OCI-LY7 (cell line): ENCODE results near the gene TRDN. TPM values are rescaled to one million over a fixed set of nuclear protein-coding genes. Genes with fewer than 3 reads are reported as not detected.

Source experiments
- BruUV-seq: library from RNA; stranded (reverse); fragments of 400-500 nt; replicated peaks from 2 replicates; lab custom pipeline; 2021; lab: Mats Ljungman, UMichigan
- CTCF ChIA-PET: fragments of 300-600 bp; sonication (Branson Sonifier 250); formaldehyde crosslinking; loops from one replicate; lab custom pipeline; 2022; ENCODE audit warnings: antibody characterized with exemption; ENCODE audit not compliant: unreplicated experiment; lab: Charles Lee
- POLR2A ChIA-PET: fragments of 300-600 bp; sonication (Branson Sonifier 250); formaldehyde crosslinking; loops from one replicate; lab custom pipeline; 2022; ENCODE audit warnings: antibody characterized with exemption; lab: Charles Lee
- DNase-seq: peaks from one replicate; pipeline ENCODE4 v3.0.0-alpha.2; 2015; ENCODE audit warnings: low spot score
- H2AFZ ChIP-seq: fragments of 200-600 bp; sonication (generic), shearing (Covaris generic); 2 replicates; pipeline ENCODE4 v1.6.1; 2014; ENCODE audit warnings: mild to moderate bottlenecking, antibody characterized with exemption, low read length, moderate library complexity
- H3K27ac ChIP-seq: fragments of 200-600 bp; sonication (generic); 2 replicates; pipeline ENCODE4 v1.5.1; 2014; ENCODE audit warnings: mixed run types, low read depth, mild to moderate bottlenecking, moderate library complexity, low read length, inconsistent platforms; ENCODE audit not compliant: poor library complexity, severe bottlenecking
- H3K36me3 ChIP-seq: fragments of 200-600 bp; sonication (generic); 2 replicates; pipeline ENCODE4 v1.6.1; 2014; ENCODE audit warnings: mild to moderate bottlenecking, antibody characterized with exemption, low read length, moderate library complexity, mixed read lengths; ENCODE audit not compliant: insufficient read depth
- H3K4me1 ChIP-seq: fragments of 200-600 bp; sonication (generic); 2 replicates; pipeline ENCODE4 v1.5.1; 2014; ENCODE audit warnings: mild to moderate bottlenecking, low read length; ENCODE audit not compliant: insufficient read depth, poor library complexity, severe bottlenecking
- H3K4me2 ChIP-seq: fragments of 200-600 bp; sonication (generic); 2 replicates; pipeline ENCODE4 v1.6.1; 2014; ENCODE audit warnings: mild to moderate bottlenecking, low read length
- H3K4me3 ChIP-seq: fragments of 200-600 bp; sonication (generic); 2 replicates; pipeline ENCODE4 v1.5.1; 2014; ENCODE audit warnings: mild to moderate bottlenecking, low read depth, low read length; ENCODE audit not compliant: poor library complexity, severe bottlenecking
- H3K79me2 ChIP-seq: fragments of 200-600 bp; sonication (generic); 2 replicates; pipeline ENCODE4 v1.6.1; 2016; ENCODE audit warnings: low read depth, mild to moderate bottlenecking, low read length, moderate library complexity, mixed read lengths; ENCODE audit not compliant: insufficient read depth
- H3K9me2 ChIP-seq: fragments of 200-600 bp; sonication (generic); 2 replicates; pipeline ENCODE4 v1.6.1; 2016; ENCODE audit warnings: mild to moderate bottlenecking, low read length, mixed read lengths; ENCODE audit not compliant: insufficient read depth
- H3K9me3 ChIP-seq: fragments of 200-600 bp; sonication (generic); 2 replicates; pipeline ENCODE4 v1.6.1; 2014; ENCODE audit warnings: mild to moderate bottlenecking, mixed run types, low read length, mixed read lengths
- H4K20me1 ChIP-seq: fragments of 200-600 bp; sonication (generic); 2 replicates; pipeline ENCODE4 v1.6.1; 2014; ENCODE audit warnings: mild to moderate bottlenecking, antibody characterized with exemption, low read length, moderate library complexity, mixed read lengths; ENCODE audit not compliant: insufficient read depth
- CTCF ChIP-seq: fragments of 200-600 bp; sonication (generic); conservative IDR thresholded peaks from 2 replicates; pipeline ENCODE4 v1.5.1; 2014; ENCODE audit warnings: mild to moderate bottlenecking, antibody characterized with exemption, low read length, moderate library complexity, mixed read lengths
- EZH2phosphoT487 ChIP-seq: fragments of 200-600 bp; sonication (generic); IDR thresholded peaks from 2 replicates; pipeline ENCODE4 v1.6.1; 2018; ENCODE audit warnings: low read depth, borderline replicate concordance, mild to moderate bottlenecking, mixed run types, antibody characterized with exemption, low read length, moderate library complexity, mixed read lengths
- intact Hi-C: fragments of 100-400 bp; cut with micrococcal nuclease; formaldehyde crosslinking; loops from one replicate; pipeline ENCODE4 v1.10.0; 2022; ENCODE audit not compliant: unreplicated experiment
- total RNA-seq, 2 experiments: library from RNA; depleted of rRNA in 1 of 2; stranded (reverse); fragments of >200 nt in 1 of 2; shearing (Covaris generic) in 1 of 2; gene quantifications; 2 replicates each; pipeline ENCODE4 v1.2.3, GENCODE V29; 2014 to 2022

Gene TRDN
- total RNA-seq, 2 experiments from 2014 or later = not detected

GRCh38 chr6:123580331-123580730 is 56.4 kb downstream of the TRDN start:
- CTCF ChIA-PET = no interaction called here

GRCh38 chr6:123575188-123575587 is 61.6 kb downstream of the TRDN start:
- ChIA-PET POLR2A (no interaction called here), CTCF (no interaction called here)
- H3K27ac ChIP-seq = no peak overlapping the region
- intact Hi-C loops = no loop called here
- BruUV-seq = no TSS peak
- no peak overlapping the region for H3K4me3 ChIP-seq
- H3K79me2 ChIP-seq = no peaks in the 10 kb centered on the region
- no peak for DNase-seq
- no peak overlapping the region for H3K4me2 ChIP-seq
- H4K20me1 ChIP-seq = no peaks in the 10 kb centered on the region
- no peaks in the 10 kb centered on the region for H3K36me3 ChIP-seq
- H3K9me2 ChIP-seq = no peaks in the 10 kb centered on the region
- no peak overlapping the region for H2AFZ ChIP-seq
- no peaks in the 10 kb centered on the region for H3K9me3 ChIP-seq
- no peaks in the 10 kb centered on the region for H3K4me1 ChIP-seq
- TF ChIP-seq CTCF (no peak), EZH2phosphoT487 (no peak)

More at GRCh38 chr6:123580331-123580730, 56.4 kb downstream of the TRDN start:
- H3K27ac ChIP-seq = no peak overlapping the region
- no TSS peak for BruUV-seq
- no peaks in the 10 kb centered on the region for H3K9me3 ChIP-seq
- H3K36me3 ChIP-seq = no peaks in the 10 kb centered on the region
- POLR2A ChIA-PET = no interaction called here
- intact Hi-C loops = no loop called here
- H3K4me1 ChIP-seq = no peaks in the 10 kb centered on the region
- no peak overlapping the region for H2AFZ ChIP-seq
- no peak for DNase-seq
- H3K4me2 ChIP-seq = no peak overlapping the region
- no peak overlapping the region for H3K4me3 ChIP-seq
- H3K9me2 ChIP-seq = no peaks in the 10 kb centered on the region
- TF ChIP-seq CTCF (no peak), EZH2phosphoT487 (no peak)
- H4K20me1 ChIP-seq = no peaks in the 10 kb centered on the region
- no peaks in the 10 kb centered on the region for H3K79me2 ChIP-seq

GRCh38 chr6:123570813-123571684 is 65.7 kb downstream of the TRDN start:
- TF ChIP-seq CTCF (no peak), EZH2phosphoT487 (no peak)
- Histone ChIP-seq H3K4me1 (no peaks in the 10 kb centered on the region), H3K79me2 (no peaks in the 10 kb centered on the region), H3K36me3 (no peaks in the 10 kb centered on the region), H3K4me2 (no peak overlapping the region), H3K9me3 (no peaks in the 10 kb centered on the region), H3K27ac (no peak overlapping the region), H3K4me3 (no peak overlapping the region), H3K9me2 (no peaks in the 10 kb centered on the region), H4K20me1 (no peaks in the 10 kb centered on the region), H2AFZ (no peak overlapping the region)
- intact Hi-C loops = no loop called here
- ChIA-PET POLR2A (no interaction called here), CTCF (no interaction called here)
- no peak for DNase-seq
- no TSS peak for BruUV-seq
